ENCODE measurements around the gene CES4A.
"Not testable (repeated sequence)": the region's sequence is repeated elsewhere in the genome, so short reads cannot be mapped to it uniquely, and the experiment has no call there.

Gene CES4A

DNA sequence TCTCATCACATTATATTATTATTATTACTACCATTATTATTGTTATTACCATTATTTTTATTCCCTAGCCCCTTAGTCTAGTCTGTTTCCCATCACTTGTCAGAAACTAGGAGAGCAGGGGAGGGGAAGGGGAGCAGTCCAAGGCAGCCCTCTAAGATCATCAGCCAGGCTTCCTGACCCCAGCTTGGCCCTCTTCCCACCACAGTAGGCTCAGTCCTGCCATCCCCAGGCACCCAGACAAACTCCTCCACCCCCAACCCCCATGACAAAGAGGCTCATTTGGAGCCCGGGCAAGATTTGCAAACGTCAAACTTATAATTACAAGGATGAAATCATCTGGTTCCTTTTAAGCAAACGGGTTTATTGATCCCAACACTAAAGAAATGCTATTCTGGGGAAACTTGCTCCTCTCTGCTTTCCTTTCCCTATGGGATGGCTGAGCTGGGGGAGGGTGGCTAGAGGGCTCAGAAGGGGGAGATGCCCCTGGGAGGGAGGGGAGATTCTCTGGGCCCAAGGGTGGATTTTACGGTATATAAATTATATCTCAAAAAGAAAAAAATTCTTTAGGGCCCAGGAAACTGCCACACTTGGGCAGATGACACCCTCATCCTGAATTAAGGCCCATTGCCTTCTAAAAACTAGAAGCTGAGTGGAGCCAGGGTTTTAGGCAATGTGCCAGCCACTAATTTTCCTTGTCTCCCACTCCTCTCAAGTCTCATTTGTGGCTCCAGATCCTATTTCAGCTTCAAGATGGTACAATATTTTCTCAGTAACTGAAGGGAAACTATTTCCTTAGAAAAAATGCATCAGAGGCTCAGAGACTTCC is 36.2 kb downstream of the CES4A start:
- no peak for DNase-seq

DNA sequence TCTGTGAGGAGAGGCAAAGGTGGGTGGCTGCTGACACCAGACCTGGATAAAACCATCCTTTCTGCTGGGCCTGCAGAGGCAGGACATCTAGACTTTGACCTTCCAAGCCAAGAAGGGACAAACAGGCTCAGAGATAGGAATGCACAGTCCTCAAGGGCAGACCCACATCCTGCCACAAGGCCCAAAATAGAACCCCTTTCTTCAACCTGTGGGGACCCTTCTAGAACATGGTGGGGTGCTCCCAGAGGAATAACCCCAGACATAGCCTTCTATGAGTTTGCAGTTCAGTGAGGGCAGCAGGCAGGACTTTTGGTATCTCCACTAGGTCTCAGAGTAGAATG is 36.8 kb downstream of the CES4A start:
- DNase-seq: no peak

DNA sequence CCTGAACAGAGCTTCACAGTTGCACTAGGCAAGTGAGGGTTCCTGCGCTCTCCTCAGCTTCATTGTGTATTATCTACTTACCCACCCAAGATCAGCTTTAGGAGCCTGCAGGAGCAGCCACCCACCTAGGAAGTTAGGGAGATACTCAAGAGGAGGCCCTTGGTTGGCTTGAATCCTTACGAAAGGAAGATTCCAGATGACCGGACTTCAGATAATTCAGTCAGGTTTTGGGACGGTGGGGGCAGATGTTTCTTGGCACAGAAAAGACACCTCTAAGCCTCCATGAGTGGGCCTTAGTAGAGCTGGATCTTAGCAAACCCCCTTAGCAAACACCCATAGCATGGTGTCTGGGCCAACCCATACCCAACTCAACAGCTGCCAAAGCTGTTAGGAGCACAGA is 38.2 kb downstream of the CES4A start:
- no peak for DNase-seq

DNA sequence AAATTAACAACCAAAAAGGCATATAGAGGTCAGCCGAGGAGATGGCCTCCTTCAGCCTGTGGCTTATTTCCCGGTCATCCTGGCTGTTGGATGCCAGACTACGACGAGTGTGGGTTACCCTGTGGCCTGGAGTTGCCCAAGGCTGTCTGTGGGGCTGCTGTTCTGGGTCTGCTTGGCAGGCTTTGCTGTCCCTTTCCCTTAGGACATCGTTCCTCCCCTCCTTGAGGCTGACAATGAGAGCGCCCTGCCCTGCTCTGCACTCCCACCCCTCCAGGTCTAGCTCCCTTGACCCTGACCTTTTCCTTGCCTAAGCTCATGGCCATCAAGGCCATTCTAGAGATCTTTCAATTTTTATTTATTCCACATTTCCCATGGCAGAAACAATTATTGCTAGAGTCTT is 38.7 kb downstream of the CES4A start:
- no peak for DNase-seq

DNA sequence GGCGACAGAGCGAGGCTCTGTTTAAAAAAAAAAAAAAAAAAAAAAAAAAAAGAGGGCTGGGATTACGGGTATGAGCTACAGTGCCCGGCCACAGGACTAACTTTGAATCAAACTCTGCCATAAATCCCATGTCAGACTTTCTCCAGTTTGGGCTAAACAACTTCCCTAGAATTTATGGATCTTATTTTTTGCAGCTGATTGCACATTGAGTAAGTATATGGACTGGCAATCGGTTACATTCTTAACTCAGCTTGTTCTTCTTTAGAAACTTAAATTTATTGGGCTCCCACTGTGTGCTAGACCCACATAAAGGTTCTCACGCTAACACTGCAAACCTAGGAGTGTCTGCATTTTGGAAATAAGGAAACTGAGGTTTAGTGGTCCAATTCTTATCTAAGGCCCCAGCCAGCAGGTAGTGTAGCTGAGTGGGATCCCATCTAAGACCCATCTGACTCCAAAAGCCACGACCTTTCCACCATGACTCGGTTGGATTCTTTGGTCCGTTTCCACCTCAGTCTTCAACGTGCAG is 39.8 kb downstream of the CES4A start:
- no peak for DNase-seq

DNA sequence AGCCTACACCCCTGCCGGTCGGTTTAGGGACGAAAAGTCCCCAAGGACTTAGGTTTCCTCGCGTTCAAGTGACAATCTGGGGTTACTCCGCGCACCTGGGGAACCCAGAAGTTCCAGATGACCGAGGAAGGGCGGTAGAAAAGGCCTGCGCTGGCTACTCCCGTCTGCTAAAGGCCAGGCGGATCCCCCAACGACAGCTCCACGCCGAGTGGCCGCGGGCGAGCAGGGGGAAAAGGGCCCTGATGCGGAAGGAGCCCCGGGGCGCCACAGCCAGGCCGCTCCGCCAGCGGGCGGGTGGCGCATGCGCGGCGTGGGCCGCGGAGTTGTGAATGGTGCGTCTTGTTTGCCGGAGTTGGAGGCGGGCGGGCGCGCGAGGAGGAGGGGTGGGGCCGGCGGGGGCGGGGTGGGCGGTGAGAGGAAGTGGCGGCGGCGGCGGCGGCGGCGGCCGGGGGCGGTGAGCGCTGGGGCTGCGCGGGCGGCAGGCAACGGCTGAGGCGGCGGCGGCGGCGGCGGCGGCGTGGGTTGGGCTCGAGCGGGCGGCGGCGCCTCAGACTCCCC is 40.4 kb downstream of the CES4A start, which contains the start of gene CBFB:
TSS of gene CBFB (plus strand) at position 454 of the 558 bp plus-strand sequence. CDS start 259 bp downstream, outside the sequence.
- peak; percentile 92 for DNase-seq

DNA sequence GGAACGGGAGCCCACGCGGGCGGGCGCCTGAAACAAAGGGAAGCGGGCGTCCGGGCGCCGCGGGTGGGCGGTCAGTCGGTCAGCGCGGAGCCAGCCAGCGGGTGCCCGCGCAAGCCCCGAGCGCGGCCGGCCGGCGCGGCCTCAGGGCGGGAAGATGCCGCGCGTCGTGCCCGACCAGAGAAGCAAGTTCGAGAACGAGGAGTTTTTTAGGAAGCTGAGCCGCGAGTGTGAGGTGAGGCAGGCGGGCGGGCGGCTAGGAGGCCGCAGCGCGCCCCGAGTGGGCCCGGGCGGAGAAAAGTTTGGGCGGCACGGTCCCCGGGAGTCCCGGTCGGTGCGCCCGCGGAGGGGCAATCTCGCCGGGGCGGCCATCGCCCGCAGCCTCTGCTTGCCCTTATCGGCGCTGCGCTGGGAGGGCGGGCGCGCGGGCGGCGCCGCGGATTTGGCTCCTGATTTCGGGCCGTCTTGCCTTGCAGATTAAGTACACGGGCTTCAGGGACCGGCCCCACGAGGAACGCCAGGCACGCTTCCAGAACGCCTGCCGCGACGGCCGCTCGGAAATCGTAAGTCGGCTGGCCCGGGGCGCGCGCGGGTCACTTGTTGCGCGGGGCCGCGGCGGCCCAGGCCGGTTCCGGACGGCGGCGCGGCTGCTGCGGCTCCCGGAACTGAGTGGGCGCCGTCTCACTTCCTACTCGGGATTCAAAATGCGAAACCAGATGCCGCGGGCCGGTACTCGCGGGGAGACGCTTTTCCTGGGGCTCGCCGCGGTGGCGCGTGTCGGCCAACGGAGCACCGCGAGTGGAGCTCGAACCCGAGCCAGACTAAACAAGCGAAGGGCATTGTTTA is 41.1 kb downstream of the CES4A start:
- peak; percentile 47 for DNase-seq

DNA sequence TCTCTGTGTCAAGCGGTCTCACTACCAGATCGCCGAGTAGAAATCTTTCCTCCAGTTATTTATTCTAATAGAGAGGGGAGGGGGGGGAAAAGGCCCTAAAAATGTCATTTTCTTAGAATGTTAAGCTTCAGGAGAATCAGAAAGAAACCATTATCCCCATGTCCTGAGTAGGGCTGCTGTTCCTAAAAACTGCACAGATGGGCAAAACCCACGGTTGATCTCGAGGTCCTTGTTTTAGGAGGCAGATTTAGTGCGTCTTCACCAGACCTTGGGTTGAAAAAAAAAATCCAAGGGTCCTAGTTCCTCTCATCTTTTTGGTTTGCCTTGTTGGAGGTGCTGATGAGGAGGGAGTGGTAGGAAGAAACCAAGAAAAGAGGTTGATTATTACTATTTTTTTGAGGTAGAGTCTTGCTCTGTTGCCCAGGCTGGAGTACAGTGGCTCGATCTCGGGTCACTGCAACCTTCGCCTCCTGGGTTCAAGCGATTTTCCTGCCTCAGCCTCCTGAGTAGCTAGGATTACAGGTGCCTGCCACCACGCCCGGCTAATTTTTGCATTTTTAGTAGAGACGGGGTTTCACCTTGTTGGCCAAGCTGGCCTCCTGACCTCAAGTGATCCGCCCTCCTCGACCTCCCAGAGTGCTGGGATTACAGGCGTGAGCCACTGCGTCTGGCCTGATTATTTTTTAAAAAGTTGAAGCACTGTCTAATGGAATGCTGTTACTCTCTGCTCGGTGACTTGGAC is 42.0 kb downstream of the CES4A start:
- DNase-seq: no peak

DNA sequence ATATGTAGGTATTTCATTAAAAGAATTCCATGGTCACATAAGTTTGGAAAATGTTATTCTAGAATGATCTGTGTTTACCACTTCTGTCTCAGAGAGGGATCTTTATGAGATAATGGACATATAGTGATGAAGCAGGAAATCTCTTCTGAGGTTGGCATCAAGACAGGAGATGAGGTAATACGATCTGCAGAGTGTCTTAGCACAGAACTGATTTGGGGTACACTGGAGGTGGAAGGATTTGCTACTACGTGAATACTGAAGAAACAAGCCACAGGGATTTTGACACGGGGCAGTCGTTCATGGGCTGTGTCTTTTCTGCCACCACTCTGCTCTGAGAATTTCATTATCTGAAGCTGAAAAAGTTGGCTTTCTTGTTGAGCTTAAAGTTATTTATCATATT is 46.1 kb downstream of the CES4A start:
- DNase-seq: no peak

DNA sequence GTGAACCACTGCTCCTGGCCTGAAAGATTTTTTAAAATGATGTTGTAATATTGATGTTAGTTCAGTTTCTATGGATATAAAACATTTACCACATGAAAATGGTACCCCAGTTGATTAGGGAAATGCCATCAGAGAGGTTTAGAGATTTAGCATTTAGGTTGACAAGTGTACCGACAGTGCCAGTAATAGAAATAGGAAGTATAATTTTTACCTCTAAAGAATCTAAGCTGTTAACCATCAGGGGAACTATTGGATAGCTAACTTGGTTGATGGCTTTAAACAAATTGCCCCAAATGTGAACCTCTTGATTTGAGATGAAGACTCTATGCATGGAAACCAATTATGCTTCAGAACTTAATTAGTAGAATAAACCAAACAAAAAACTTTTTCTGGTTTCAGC is 47.0 kb downstream of the CES4A start:
- DNase-seq: no peak

DNA sequence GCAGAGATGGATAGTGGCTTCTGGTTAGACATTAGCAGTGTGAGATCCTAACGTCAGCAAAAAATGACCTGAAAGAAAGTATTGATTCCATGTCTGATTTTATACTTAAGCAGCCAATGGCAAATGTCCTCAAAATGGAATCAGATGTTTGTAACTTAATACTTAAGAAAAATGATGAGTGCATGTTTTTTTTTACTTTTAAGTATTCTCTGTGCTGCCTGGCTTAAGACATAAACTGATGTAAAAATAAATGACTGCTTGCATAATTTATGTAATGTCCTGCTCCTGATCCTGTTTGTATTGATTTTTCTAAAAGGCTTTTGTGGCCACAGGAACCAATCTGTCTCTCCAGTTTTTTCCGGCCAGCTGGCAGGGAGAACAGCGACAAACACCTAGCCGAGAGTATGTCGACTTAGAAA is 47.9 kb downstream of the CES4A start:
- DNase-seq: no peak

DNA sequence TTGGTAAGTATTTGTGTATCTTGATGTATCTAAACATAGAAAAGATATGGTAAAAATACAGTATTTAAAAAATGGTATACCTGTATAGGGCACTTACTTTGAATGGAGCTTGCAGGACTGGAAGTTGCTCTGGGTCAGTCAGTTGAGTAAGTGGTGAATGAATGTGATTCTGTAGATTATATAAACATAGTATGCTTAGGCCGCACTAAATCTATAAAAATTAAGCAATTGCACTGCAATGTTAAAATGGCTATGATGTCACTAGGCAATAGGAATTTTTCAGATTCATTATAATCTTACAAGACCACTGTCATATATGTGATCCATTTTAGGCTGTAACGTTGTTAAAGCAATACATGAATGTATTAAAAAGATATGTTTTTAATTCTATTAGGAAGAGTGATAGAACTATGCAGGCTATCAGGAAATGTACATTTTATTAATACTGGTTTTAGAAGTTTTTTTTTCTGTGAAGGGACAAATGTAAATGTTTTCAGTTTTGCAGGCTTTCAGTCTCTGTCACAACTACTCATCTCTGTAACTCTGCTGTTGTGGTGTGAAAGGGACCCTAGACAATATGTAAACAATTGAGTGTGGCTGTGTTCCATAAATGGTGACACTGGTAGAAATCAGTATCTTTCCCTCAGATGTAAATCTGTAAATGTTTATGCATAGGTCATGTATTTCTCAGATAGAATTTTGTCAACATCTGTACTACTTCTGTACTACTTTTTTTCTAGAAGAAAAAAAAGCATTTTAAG is 51.1 kb downstream of the CES4A start:
- no peak for DNase-seq

DNA sequence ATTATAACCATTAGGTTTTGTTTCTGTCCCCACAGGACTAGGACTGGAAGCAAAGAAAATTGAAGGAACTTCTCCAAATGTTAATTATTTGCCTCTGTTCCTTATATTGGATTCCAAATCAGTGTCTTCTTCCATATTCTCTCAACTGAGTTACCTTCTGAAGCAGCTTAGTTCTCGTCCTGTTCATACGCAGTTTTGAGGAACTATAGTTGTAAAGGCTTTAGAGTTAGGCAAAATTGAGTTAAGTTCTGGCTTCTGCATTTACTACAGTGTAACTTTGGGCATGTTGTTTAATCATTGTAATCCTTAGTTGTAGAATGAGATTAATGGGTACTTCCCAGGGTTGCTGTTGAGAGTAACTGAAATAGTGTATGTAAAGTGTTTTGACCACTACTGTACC is 51.8 kb downstream of the CES4A start:
- no peak for DNase-seq

DNA sequence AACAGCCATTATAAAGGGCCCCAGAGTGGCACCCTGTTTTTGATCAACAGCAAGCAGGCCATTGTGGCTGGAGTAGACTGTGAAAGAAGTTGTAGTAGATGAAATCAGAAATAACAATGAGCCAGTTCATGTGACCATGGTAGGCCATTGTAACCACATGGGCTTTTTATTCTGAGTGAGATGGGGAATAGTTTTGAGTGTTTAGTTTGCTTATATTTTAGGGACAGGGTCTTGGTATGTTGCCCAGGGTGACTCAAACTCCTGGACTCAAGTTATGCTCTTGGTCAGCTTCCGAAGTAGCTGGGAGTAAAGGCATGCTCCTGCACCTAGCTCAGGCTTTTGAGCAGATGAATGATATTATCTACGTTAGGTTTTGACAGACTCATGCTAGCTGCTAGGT is 52.5 kb downstream of the CES4A start:
- DNase-seq: no peak

DNA sequence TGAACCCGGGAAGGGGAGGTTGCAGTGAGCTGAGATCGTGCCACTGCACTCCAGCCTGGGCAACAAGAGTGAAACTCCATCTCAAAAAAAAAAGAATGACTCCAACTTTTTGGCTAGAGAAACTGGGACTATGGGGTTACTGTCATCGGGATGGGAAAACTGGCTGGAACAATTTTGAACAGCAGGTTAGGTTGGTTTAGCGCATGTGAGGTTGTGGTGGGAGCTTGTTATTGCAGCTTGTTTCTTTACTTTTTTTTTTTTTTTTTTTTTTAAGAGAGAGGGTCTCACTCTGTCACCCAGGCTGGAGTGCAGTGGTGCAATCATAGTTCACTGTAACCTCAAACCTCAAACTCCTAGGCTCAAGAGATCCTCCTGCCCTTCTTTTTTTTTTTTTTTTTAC is 53.1 kb downstream of the CES4A start:
- DNase-seq: not testable (repeated sequence)

DNA sequence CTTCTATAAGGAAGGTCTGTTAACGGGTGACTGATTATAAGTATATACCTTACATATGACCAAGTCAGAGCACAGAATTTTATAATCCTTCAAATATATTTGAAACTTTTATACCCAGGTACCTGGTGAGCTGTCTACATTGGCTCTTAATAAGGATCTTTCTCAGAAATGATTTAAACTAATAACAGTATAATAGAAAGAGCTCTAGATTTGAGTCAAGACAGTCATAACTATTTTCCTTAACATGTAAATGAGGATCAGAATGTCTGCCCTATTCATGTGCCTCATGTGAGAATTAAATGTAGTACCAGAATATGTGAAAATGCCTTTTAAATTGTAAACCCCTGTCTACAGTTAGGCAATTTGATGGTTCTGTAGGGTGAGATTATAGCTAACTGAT is 55.0 kb downstream of the CES4A start:
- no peak for DNase-seq

DNA sequence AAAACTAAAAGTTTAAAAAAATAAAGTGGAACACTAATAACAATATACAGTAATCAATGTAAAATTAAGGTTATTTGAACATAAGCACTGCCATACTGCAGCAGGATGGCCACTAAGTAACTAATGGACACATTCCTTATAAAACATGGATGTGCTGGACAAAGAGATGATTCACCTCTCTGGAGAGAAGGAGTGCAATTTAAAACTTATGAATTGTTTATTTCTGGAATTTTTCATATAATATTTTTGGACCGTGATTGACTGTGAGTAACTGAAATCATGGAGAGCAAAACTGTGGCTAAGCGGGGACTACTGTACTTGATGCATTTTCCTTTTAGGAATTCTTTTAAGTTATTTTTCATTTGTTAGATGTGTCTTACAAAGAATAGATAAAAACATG is 62.4 kb downstream of the CES4A start:
- no peak for DNase-seq

DNA sequence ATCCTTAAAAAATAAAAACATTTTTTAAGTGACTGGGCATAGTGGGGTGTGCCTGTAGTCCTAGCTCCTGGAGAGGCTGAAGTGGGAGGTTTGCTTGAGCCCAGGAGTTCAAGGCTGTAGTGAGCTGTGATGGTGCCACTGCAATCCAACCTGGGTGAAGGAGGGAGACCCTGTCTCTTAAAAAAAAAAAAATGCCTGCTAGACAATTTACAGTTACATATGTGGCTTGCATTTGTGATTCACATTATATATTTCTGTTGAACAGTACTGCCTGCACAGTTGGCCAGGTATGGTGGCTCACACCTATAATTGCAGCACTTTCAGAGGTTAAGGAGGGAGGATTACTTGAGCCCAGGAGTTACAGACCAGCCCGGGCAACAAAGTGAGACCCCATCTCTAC is 64.0 kb downstream of the CES4A start:
- DNase-seq: no peak

DNA sequence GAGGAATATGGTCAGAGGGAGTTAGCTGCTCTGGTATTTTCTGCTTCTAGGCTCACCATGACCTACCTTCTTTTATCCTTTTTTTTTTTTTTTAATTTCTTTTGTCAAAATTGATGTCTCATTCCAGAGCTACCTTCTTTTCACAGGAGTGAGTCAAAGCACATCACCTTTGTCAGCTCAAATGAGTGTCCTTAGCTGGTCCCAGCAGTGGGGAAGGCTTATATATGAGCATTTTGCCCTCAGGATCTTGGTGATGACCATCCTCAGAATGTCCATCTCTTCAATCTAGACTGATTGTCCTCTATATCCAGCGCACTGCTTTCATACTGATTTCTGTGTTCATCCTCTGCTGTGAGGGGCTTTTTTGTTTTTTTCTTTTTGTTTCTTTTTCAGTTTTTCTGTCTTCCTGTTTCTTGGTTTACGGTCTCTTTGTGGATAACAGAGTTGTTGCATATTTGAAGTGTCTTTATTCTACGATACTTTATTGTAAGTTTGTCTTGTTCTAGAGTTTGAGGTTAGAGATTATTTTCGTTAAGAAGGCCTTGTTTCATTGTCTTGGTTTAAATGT is 65.5 kb downstream of the CES4A start:
- DNase-seq: no peak

DNA sequence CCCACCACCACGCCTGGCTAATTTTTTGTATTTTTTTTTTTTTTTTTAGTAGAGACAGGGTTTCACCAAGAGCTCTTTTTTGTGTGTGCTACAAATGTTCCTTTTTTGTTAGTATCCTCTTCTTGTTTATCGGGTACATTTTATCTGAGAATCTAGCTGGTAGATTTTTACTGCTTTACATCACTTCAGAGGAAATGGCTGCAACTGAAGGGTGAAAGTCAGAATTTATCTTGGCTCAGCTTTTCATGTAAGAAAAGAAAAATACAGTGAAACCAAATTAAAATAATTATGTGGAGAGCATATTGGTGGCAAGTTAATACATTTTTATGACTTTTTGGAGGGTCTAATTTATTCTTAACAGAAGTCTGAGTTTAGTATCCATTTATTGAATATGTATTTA is 66.5 kb downstream of the CES4A start:
- no peak for DNase-seq

DNA sequence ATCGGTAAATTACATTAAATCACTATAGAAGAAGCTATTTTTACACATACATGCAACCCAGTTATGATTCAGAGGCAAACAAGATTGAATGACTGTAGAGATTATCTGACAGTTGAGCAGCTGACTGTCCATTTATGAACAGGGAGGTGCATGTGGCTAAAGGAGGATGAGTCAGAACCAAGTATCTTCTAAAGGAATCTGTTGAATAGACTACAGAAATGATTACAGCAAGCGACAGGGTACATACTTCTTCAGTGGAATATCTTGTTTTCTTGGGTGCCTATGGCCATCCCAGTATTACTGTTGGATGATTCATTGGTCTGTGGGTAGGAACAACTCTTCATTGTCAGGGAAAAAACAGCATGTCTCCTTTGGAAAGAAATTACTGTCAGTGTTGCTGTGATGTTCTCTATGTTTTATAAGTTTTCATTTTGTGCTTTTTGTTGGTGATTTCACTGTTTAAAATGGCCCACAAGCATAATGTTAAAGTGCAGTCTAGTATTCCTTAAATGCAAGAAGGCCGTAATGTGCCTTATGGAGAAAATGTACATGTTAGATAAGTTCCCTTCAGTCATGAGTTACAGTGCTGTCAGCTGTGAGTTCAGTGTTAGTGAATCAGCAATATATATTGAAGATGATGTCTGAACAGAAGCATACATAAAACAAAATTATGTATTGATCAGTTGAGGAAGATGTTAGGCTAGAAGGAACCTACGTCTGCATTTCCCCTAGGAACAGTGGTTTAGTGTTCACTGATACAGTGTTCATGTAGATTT is 67.5 kb downstream of the CES4A start:
- DNase-seq: no peak

Data from activated effector memory CD4-positive, alpha-beta T cell treated with Interleukin-2 at 50 U/mL for 16 hours (primary cell).